Brain microvascular endothelial cell (primary cell): Measurements from ENCODE around the gene FAM171A1.
"Not testable (repeated sequence)": the region's sequence is repeated elsewhere in the genome, so short reads cannot be mapped to it uniquely, and the experiment has no call there.

Experiments
- DNase-seq: peaks from one replicate; pipeline ENCODE4 v3.0.0-alpha.2; 2020
- H3K27ac ChIP-seq: fragments of 250-450 bp; sonication (Bioruptor Pico); 2 replicates; pipeline ENCODE4 v1.5.1; 2020; ENCODE audit warnings: mild to moderate bottlenecking, moderate library complexity
- H3K27me3 ChIP-seq: fragments of 250-450 bp; sonication (Bioruptor Pico); replicated peaks from 2 replicates; pipeline ENCODE4 v1.5.1; 2020; ENCODE audit warnings: mild to moderate bottlenecking
- H3K36me3 ChIP-seq: fragments of 250-450 bp; sonication (Bioruptor Pico); replicated peaks from 2 replicates; pipeline ENCODE4 v1.5.1; 2020; ENCODE audit warnings: mild to moderate bottlenecking
- H3K4me3 ChIP-seq: 2 replicates; pipeline ENCODE4 v1.5.1; 2011; ENCODE audit warnings: low read depth, mild to moderate bottlenecking, control low read depth, low read length, moderate library complexity
- in situ Hi-C: cut with HindIII; loops from 2 replicates; pipeline ENCODE4 v1.10.0; 2017; ENCODE audit warnings: low sequenced_read_pairs, low pct_ligation_motif_present
- TF ChIP-seq, protein P1 (sequence below): IDR thresholded peaks from 2 replicates; pipeline ENCODE4 v1.5.1; 2011; ENCODE audit warnings: low read depth, mild to moderate bottlenecking, moderate library complexity, low read length, control low read depth, inconsistent platforms; ENCODE audit errors: missing control alignments

Gene FAM171A1

DNA sequence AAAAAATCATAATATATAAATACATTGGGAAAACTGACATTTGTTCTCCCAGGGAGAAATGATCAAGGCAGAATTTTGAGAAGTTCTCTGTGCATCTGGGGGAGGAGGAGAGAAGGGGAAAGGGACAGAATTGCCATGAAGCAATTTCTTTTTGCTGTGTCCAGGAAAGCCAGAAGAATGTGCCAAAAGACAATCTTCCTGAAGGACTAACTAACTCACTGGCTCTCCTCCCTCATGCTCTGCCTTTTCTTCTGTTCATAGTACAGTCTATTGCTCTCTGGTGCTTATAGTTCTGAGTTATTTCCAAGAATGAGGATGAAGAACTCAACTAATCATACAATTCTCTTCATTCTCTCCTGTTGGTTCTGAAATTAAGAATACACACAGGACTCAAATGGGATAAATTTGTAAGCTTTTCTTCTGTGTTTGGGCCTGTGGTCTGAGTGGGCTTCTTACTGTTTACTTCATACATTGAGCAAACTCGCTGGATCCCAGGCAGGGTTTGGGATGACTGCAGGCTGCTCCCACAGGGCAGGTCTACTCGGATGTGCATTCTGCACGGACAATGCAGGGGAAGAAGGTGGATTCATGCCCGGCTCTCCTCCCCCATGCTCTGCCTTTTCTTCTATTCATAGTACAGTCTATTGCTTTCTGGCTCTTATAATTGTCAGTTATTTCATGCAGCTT, 22.2 kb upstream of the FAM171A1 start:
- TF ChIP-seq, protein P1, sequence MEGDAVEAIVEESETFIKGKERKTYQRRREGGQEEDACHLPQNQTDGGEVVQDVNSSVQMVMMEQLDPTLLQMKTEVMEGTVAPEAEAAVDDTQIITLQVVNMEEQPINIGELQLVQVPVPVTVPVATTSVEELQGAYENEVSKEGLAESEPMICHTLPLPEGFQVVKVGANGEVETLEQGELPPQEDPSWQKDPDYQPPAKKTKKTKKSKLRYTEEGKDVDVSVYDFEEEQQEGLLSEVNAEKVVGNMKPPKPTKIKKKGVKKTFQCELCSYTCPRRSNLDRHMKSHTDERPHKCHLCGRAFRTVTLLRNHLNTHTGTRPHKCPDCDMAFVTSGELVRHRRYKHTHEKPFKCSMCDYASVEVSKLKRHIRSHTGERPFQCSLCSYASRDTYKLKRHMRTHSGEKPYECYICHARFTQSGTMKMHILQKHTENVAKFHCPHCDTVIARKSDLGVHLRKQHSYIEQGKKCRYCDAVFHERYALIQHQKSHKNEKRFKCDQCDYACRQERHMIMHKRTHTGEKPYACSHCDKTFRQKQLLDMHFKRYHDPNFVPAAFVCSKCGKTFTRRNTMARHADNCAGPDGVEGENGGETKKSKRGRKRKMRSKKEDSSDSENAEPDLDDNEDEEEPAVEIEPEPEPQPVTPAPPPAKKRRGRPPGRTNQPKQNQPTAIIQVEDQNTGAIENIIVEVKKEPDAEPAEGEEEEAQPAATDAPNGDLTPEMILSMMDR, result no peak
- H3K27ac ChIP-seq, result no peak overlapping the region
- no peak for DNase-seq
- no peaks in the 10 kb centered on the region for H3K36me3 ChIP-seq
- H3K4me3 ChIP-seq, result no peak overlapping the region
- in situ Hi-C loops, result no loop called here
- H3K27me3 ChIP-seq, result no peaks in the 10 kb centered on the region

DNA sequence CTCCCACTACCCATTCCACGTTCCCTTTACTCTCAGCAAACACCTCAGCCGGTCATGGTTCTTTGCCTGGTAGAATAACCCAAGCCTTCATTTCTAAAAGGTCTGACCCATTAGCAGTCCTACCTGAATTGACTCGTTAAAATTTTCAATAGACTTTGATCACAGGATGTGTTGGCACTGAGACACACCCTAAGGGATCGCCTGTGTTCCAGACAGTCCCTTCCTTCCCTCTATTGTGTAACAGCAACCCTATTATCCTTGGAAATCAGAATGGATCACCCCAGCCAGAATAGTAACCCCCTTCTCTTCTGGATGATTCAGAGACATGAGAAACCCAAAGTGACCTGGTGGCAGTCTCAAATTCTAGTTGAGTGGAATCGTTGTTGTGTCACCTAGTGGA, 20.4 kb upstream of the FAM171A1 start:
- in situ Hi-C loops, result no loop called here
- no peaks in the 10 kb centered on the region for H3K36me3 ChIP-seq
- TF ChIP-seq, protein P1, result no peak

DNA sequence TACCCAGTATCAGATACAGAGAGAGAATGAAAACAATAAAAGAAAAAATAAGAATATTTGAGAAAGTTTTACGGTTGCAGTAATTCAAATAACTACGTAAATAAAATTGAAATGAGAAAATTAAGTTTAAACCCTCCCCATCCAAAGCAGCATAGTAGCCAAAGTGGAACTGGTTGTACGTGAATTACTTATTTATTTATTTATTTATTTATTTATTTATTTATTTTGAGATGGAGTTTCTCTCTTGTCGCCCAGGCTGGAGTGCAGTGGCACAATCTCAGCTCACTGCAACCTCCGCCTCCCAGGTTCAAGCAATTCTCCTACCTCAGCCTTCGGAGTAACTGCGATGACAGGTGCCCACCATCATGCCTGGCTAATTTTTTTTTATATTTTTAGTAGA, 17.1 kb upstream of the FAM171A1 start:
- H3K27ac ChIP-seq, H3K36me3 ChIP-seq, DNase-seq, H3K27me3 ChIP-seq, in situ Hi-C loops, H3K4me3 ChIP-seq: not testable (repeated sequence)

More for the DNA sequence above, 20.4 kb upstream of the FAM171A1 start:
- Histone ChIP-seq H3K4me3 (no peak overlapping the region), H3K27ac (no peak overlapping the region), H3K27me3 (no peaks in the 10 kb centered on the region)
- DNase-seq, result no peak

DNA sequence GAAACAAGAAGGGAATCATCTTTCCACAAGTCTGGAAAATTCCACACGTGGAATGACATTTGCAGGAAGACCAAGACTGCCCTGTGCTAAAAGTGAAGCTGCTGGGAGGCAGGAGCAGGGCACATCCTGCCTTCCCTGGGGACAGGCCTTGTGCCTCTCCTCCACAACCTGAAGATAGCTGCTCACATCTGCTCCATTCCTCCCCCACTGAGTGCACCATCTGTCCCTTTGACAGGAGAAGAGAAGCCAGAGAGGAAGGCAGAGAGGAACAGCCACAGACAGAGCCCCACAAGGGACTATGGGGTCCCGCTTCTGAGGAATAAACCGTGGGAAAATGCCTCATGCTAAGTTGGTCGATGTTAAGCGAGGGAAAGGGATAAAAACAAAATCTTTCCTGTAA, 15.9 kb upstream of the FAM171A1 start:
- in situ Hi-C loops, result no loop called here
- DNase-seq, result no peak
- Histone ChIP-seq H3K36me3 (no peaks in the 10 kb centered on the region), H3K27me3 (no peaks in the 10 kb centered on the region), H3K4me3 (no peak overlapping the region), H3K27ac (no peak overlapping the region)
- TF ChIP-seq, protein P1, result no peak

DNA sequence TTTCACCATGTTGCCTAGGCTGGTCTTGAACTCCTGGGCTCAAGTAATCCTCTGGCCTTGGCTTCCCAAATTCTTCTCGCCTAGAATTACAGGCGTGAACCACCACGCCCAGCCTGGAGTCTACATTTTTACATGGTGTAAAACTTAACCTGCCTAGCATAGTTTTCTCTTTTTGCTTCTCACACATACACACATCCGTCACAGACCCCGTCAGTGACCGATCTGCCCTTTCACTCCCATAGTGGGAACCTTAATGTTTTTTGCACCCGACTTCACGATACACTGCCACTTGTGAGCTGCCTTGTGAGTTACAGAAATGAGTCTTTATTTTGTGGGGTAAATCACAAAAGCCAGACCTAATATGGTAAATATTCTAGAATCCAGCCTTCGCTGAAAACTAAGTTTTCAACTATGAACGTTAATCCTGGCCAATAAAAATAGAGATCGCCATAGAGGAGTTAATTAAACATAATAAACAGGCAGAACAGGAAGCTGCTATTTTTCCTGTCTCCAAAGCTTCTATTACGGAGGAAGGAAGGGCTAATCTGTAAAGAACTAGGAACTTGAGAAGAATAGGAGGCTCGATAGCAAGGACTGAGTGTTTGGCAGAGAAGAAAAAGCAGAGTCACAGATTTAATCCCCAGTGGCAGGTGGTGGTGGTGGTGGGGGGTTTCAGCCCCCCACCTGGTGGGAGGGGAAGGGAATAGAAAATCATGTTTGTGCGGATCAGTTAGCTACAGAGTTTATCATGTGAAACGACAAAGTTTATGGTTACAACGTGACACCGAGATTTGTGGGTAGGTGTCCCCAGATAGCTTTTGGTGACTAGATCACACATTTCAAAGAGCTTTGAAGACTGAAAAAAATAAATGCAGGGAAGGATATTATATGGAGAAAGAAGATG, 14.7 kb upstream of the FAM171A1 start:
- no peak overlapping the region for H3K4me3 ChIP-seq
- in situ Hi-C loops, result no loop called here
- TF ChIP-seq, protein P1, result no peak
- H3K27ac ChIP-seq, result no peak overlapping the region
- H3K36me3 ChIP-seq, result no peaks in the 10 kb centered on the region
- no peaks in the 10 kb centered on the region for H3K27me3 ChIP-seq
- DNase-seq, result no peak

DNA sequence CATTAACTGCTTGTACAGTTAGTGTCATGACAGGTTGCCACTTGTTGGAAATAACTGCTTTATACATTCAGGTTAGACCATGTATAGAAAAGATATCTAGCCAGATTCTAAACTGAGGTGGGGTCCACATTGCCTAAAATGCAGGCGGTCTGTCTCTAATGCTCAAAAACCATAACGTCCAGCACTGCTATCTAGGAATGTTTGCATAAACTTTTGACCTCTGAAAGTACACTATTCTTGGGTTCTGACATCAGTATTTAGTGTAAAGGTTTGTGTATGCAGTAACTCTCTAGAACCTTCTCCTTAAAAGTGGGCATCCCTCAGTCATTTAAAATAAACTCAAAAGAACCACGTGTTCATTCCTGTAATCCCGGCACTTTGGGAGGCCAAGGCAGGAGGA, 10.3 kb upstream of the FAM171A1 start:
- Histone ChIP-seq H3K27me3 (no peaks in the 10 kb centered on the region), H3K4me3 (no peak overlapping the region), H3K27ac (no peak overlapping the region), H3K36me3 (no peaks in the 10 kb centered on the region)
- in situ Hi-C loops, result no loop called here
- TF ChIP-seq, protein P1, result no peak
- no peak for DNase-seq
